NCI-H524 (cell line): Measurements from ENCODE around the gene POTEB.
"Not testable (repeated sequence)": the region's sequence is repeated elsewhere in the genome, so short reads cannot be mapped to it uniquely, and the experiment has no call there.

ENCODE experiments used
- DNase-seq, 2 experiments: peaks; one replicate each; lab custom pipeline; 2025; lab: John Stamatoyannopoulos, UW

POTEB gene

DNA sequence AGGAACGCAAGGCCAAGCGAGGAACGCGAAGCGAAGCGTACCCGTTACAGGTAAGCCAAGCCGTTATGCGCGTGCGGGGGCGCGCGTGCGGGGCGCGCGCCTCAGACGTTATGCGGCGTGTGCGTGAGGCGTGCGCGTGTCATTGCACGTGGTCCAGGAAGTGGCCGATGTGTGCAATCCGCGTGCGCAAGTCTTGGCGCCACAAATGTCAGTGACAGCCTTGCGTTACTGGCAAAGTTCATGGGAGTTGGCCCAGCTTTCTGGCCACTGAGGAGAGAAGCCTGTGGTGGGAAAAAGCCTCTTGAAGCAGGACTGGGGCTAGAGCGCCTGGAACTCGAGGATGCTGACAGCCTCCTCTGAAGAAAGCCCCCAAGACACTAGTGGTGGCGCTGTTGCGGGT is at the start of gene POTEB:
Gene POTEB, minus strand, starts transcription at position 101 of the 400 bp plus-strand sequence. CDS start 489 bp downstream, outside the sequence.
- not testable (repeated sequence) for DNase-seq

DNA sequence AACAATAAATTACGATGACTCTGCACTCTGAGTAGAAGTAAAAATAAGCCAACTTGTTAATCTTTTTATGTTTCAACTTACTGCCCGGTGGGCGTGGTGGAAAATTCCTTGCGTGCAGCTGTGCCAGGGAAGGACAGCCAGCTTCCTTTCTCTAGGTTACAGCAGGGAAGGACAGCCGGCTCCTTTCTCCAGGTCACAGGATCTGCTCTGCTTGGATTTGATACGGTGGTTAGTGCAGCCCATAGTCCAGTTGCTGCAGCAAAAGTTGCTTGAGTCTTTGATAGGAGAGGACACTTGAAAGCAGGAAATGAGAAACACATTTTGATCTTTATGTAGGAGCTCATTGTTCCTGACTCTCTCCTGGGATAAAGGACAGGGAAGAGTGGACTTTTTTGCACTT is 13.4 kb upstream of the POTEB start:
- DNase-seq = not testable (repeated sequence)

DNA sequence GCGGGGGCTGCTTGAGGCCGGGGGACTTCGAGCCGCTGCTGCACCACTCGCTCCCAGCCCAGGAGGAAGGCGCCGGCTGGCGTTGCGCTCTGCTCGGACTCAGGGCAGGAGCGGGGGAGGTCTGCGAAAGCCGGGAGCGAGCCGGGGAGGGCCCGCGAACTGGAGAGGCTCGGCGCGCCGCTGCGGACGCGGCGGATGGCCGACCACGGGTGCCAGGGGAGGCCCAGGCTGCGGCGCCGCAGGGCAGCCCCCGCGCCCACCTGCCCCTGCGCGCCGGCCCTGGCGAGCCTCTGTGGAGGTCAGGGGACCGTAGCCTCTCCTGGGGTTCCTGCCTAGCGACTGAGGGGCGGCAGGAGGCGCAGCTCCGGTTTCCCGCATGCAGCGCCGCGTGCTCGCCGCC is 12.0 kb upstream of the POTEB start:
- DNase-seq = not testable (repeated sequence)

DNA sequence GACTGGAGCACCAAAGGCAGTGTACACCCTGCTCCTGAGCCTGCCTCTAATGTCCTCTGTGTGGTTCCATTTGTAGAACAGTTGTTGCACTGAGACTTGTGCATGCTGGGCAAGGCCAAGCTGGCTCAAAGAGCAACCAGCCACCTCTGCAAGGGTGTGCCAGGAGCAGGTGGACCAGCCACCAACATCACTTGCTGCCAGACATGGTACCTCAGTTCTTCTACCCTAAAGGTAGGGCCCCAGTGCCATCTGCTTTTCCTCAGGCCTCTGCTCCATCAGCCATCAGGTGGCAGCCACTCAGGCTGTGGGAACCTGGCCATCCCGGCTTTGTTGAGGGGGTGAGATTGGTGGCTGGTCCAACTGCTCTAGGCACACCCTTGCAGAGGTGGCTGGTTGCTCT is 38.7 kb downstream of the POTEB start:
- DNase-seq = not testable (repeated sequence)
